Measurements from ENCODE around the gene SUCO.

- TF ChIP-seq GABPB1 (CRISPR knock-in tag; IDR thresholded peaks at IDR 0.05) (no peak), CTCF (CRISPR knock-in tag; IDR thresholded peaks at IDR 0.05) (no peak), GATAD1 (CRISPR knock-in tag; IDR thresholded peaks at IDR 0.05) (no peak)
These were observed 32.7 kb upstream of the SUCO start for GRCh38 chr1:172500207-172500606.

Data from HepG2 (cell line).